ENCODE measurements around the gene CYP20A1. TPM values are rescaled to one million over a fixed set of nuclear protein-coding genes. Genes with fewer than 3 reads are reported as not detected.

The CYP20A1 gene
- total and polyA plus RNA-seq, 9 of the 15 experiments (the other 6 are each of a cell fraction or from before 2014, with no cell fraction given): 10.3 to 31.7 (median 12.4) TPM

DNA sequence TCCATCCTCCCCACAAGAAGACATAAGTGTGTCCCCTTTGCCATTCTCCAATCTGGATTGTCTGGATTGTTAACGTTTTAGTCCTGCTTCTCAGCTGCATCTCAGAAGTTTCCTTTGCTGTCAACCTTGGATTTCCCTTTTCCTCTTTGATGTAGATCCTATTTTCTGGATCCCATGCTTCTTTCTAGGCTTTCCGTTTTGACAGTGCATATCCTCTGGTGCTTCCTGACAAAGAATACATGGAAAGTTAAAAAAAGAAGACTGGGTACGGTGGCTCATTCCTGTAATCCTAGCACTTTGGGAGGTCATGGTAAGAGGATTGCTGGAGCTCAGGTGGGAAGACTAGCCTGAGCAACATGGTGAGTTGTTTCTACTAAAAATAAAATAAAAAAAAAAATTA is 116.1 kb downstream of the CYP20A1 start (continued):
- TF ChIP-seq RFX7 (CRISPR knock-in tag; IDR thresholded peaks at IDR 0.05): no peak
- TF ChIP-seq CHD2 (IDR thresholded peaks at IDR 0.05; ENCODE audit: low read depth, low read length): no peak
- no peak for TF ChIP-seq ZBED1 (IDR thresholded peaks at IDR 0.05)
- no peak for TF ChIP-seq EWSR1 (IDR thresholded peaks at IDR 0.05; ENCODE audit: borderline replicate concordance, low read depth, partially characterized antibody)

Small RNAs within 50 kb of the gene (small RNA-seq; reads per million reads assigned to genes)
- not detected for gene RN7SL670P

Other genes starting within 250 kb of the CYP20A1 start
- gene NBEAL1, start 224.1 kb upstream of the CYP20A1 start, total RNA-seq (2014; rRNA removed): 3.6 and 7.0 TPM in 2 replicates
- 9.7 and 9.9 TPM in 2 replicates for gene NBEAL1, start 224.1 kb upstream of the CYP20A1 start, total RNA-seq (2014; rRNA removed; fragmentation: Illumina TruSeq; extraction: Trizol)
- 7.3 and 8.3 TPM in 2 replicates for gene NBEAL1, start 224.1 kb upstream of the CYP20A1 start, total RNA-seq (2015; rRNA removed; fragmentation: Illumina TruSeq; extraction: Trizol)
- 8.4 and 10.1 TPM in 2 replicates for gene NBEAL1, start 224.1 kb upstream of the CYP20A1 start, total RNA-seq (2021)
- gene NBEAL1, start 224.1 kb upstream of the CYP20A1 start, polyA plus RNA-seq (2011; rRNA removed): 7.7 and 8.9 TPM in 2 replicates
- 12.3 and 13.5 TPM in 2 replicates for gene NBEAL1, start 224.1 kb upstream of the CYP20A1 start, polyA plus RNA-seq (2014; fragmentation: Illumina TruSeq; extraction: Trizol)
- gene NBEAL1, start 224.1 kb upstream of the CYP20A1 start, polyA plus RNA-seq (2014; fragmentation: Nextera tagmentation; extraction: Ambion mirVana): 1 to 10 TPM; 2.1 to 4.3 TPM
- gene NBEAL1, start 224.1 kb upstream of the CYP20A1 start, polyA plus RNA-seq (2014; rRNA removed): 2.6 and 3.2 TPM in 2 replicates
- gene ABI2, start 89.4 kb downstream of the CYP20A1 start, total RNA-seq (2014; rRNA removed): 7.3 and 12.3 TPM in 2 replicates
- 15.5 and 19.3 TPM in 2 replicates for gene ABI2, start 89.4 kb downstream of the CYP20A1 start, total RNA-seq (2014; rRNA removed; fragmentation: Illumina TruSeq; extraction: Trizol)
- gene ABI2, start 89.4 kb downstream of the CYP20A1 start, total RNA-seq (2015; rRNA removed; fragmentation: Illumina TruSeq; extraction: Trizol): 11.4 and 11.5 TPM in 2 replicates
- gene ABI2, start 89.4 kb downstream of the CYP20A1 start, total RNA-seq (2021): 20.1 and 24.3 TPM in 2 replicates
- 13.8 and 17.2 TPM in 2 replicates for gene ABI2, start 89.4 kb downstream of the CYP20A1 start, polyA plus RNA-seq (2011; rRNA removed)
- gene ABI2, start 89.4 kb downstream of the CYP20A1 start, polyA plus RNA-seq (2014; fragmentation: Illumina TruSeq; extraction: Trizol): 22.8 and 24.3 TPM in 2 replicates
- gene ABI2, start 89.4 kb downstream of the CYP20A1 start, polyA plus RNA-seq (2014; fragmentation: Nextera tagmentation; extraction: Ambion mirVana): 1 to 10 TPM; 5.3 to 5.6 TPM
- gene ABI2, start 89.4 kb downstream of the CYP20A1 start, polyA plus RNA-seq (2014; rRNA removed): 10.8 and 12.2 TPM in 2 replicates

Data from K562 (cell line).